OCI-LY3 (cell line): ENCODE results near the gene SLC22A17.

Source experiments
- EZH2phosphoT487 ChIP-seq: fragments of 200-600 bp; shearing (Covaris generic); IDR thresholded peaks from 2 replicates; pipeline ENCODE4 v1.6.1; 2018; ENCODE audit warnings: antibody characterized with exemption, mixed run types, low read depth
- TF ChIP-seq, protein P1 (sequence below): fragments of 200-600, 300-600 bp; sonication (generic); IDR thresholded peaks from 2 replicates; pipeline ENCODE4 v1.5.1; 2014; ENCODE audit warnings: antibody characterized with exemption, low read length, low read depth

DNA sequence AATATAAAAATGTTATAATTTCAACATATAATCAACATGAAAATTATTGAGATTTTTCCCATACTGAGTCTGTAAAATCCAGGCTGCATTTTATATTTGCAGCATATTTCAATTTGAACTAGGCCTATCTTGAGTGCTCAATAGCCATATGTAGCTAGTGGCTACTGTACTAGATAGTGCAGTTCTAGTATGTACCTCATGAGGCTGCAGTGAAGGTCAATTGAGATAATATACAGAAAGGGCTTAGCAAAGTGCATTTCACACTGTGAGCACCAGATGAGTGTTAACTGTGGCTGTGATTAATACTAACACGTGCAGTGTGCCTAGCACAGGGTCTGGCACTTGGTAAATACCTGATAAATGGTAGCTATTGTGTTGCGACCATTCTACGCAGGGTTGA, 5.4 kb upstream of the SLC22A17 start:
- TF ChIP-seq, protein P1, sequence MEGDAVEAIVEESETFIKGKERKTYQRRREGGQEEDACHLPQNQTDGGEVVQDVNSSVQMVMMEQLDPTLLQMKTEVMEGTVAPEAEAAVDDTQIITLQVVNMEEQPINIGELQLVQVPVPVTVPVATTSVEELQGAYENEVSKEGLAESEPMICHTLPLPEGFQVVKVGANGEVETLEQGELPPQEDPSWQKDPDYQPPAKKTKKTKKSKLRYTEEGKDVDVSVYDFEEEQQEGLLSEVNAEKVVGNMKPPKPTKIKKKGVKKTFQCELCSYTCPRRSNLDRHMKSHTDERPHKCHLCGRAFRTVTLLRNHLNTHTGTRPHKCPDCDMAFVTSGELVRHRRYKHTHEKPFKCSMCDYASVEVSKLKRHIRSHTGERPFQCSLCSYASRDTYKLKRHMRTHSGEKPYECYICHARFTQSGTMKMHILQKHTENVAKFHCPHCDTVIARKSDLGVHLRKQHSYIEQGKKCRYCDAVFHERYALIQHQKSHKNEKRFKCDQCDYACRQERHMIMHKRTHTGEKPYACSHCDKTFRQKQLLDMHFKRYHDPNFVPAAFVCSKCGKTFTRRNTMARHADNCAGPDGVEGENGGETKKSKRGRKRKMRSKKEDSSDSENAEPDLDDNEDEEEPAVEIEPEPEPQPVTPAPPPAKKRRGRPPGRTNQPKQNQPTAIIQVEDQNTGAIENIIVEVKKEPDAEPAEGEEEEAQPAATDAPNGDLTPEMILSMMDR, result no peak
- TF ChIP-seq EZH2phosphoT487, result no peak
